GM12878 (cell line): ENCODE measurements around the gene SLC12A7. TPM values are rescaled to one million over a fixed set of nuclear protein-coding genes. Genes with fewer than 3 reads are reported as not detected.

Experiments used
- ATAC-seq: fragments of 200-7000 bp; cut with Tn5 transposase; 3 replicates; pipeline ENCODE4 v1.9.1; 2020; ENCODE audit warnings: mild to moderate bottlenecking, moderate library complexity
- BruUV-seq: library from RNA; stranded (reverse); fragments of 400-500 nt; replicated peaks from 2 replicates; lab custom pipeline; 2021; lab: Mats Ljungman, UMichigan
- CTCF ChIA-PET: fragments of 300-600 bp; sonication (Branson Sonifier 250); formaldehyde crosslinking; extraction: SDS; loops from one replicate; lab custom pipeline; 2021; ENCODE audit warnings: inconsistent platforms; lab: Yijun Ruan, JAX
- POLR2A ChIA-PET: fragments of 350-600 bp; formaldehyde crosslinking; extraction: SDS; loops from one replicate; lab custom pipeline; 2021; ENCODE audit warnings: inconsistent platforms; lab: Charles Lee
- RAD21 ChIA-PET: fragments of 300-600 bp; sonication (Branson Sonifier 250); formaldehyde crosslinking; loops from one replicate; lab custom pipeline; 2023; ENCODE audit warnings: antibody characterized with exemption; ENCODE audit not compliant: unreplicated experiment; lab: Charles Lee
- SMC1A ChIA-PET: fragments of 300-600 bp; sonication (Branson Sonifier 250); formaldehyde crosslinking; loops from one replicate; lab custom pipeline; 2023; ENCODE audit not compliant: unreplicated experiment, uncharacterized antibody; lab: Charles Lee
- DNase-seq: peaks from one replicate; pipeline ENCODE4 v3.0.0-alpha.2; 2011; ENCODE audit warnings: low read depth, low spot score
- FAIRE-seq: peaks from 3 replicates; lab custom pipeline; 2011; peaks lifted over from hg19 to GRCh38; lab: Jason Lieb, UNC
- H2AFZ ChIP-seq: 2 replicates; pipeline ENCODE4 v1.6.0; 2011; ENCODE audit warnings: low read depth, low read length, control low read depth; ENCODE audit not compliant: control insufficient read depth
- H3K27ac ChIP-seq: 2 replicates; pipeline ENCODE4 v1.5.1; 2011; ENCODE audit warnings: control low read depth; ENCODE audit not compliant: control insufficient read depth, insufficient read depth
- H3K27me3 ChIP-seq, 2 experiments: replicated peaks in 1 of 2; 2 replicates each; pipeline versions ENCODE4 v1.6.0 to v1.6.1; 2011; ENCODE audit warnings: low read length in 1 of 2; ENCODE audit not compliant: control insufficient read depth in 2 of 2, insufficient read depth in 2 of 2
- H3K36me3 ChIP-seq, 2 experiments: 2 replicates each; pipeline ENCODE4 v1.5.1; 2011; ENCODE audit warnings: low read length in 1 of 2; ENCODE audit not compliant: control insufficient read depth in 2 of 2, insufficient read depth in 2 of 2
- H3K4me1 ChIP-seq: 2 replicates; pipeline ENCODE4 v1.6.1; 2011; ENCODE audit warnings: mild to moderate bottlenecking, low read length, moderate library complexity, mixed read lengths; ENCODE audit not compliant: control insufficient read depth, insufficient read depth
- H3K4me2 ChIP-seq: 2 replicates; pipeline ENCODE4 v1.6.0; 2011; ENCODE audit warnings: control low read depth; ENCODE audit not compliant: control insufficient read depth, insufficient read depth
- H3K4me3 ChIP-seq: fragments of 200-600 bp; sonication (generic); 2 replicates; pipeline ENCODE4 v1.5.1; 2016
- H3K79me2 ChIP-seq: 2 replicates; pipeline ENCODE4 v1.6.0; 2011; ENCODE audit warnings: low read length; ENCODE audit not compliant: control insufficient read depth, insufficient read depth
- H3K9ac ChIP-seq: 2 replicates; pipeline ENCODE4 v1.8.0; 2011; ENCODE audit warnings: low read length, control low read depth, mixed read lengths; ENCODE audit not compliant: control insufficient read depth, insufficient read depth
- H3K9me3 ChIP-seq: replicated peaks from 3 replicates; pipeline ENCODE4 v1.5.1; 2011; ENCODE audit warnings: mild to moderate bottlenecking, low read length; ENCODE audit not compliant: control insufficient read depth, insufficient read depth
- H4K20me1 ChIP-seq: 2 replicates; pipeline ENCODE4 v1.6.0; 2011; ENCODE audit not compliant: control insufficient read depth, insufficient read depth
- ATF7 ChIP-seq: fragments of 450-650 bp; IDR thresholded peaks from 2 replicates; pipeline ENCODE4 v1.6.1; 2016; ENCODE audit warnings: low read depth, mild to moderate bottlenecking
- BMI1 ChIP-seq: fragments of 450-650 bp; IDR thresholded peaks from 2 replicates; pipeline ENCODE4 v1.6.1; 2016; ENCODE audit warnings: mild to moderate bottlenecking, moderate library complexity, borderline replicate concordance
- CBX5 ChIP-seq: sonication (generic); IDR thresholded peaks from 2 replicates; pipeline ENCODE4 v1.6.1; 2016; ENCODE audit warnings: low read depth, moderate library complexity, mild to moderate bottlenecking, inconsistent platforms
- EP300 ChIP-seq, 2 experiments: fragments of 150-350 bp in 1 of 2; IDR thresholded peaks; 2 replicates each; pipeline ENCODE4 v1.6.1; 2011 to 2012; ENCODE audit warnings: low read depth in 2 of 2, low read length in 2 of 2, borderline replicate concordance in 1 of 2, improper control_type of control experiment in 1 of 2, inconsistent platforms in 1 of 2; ENCODE audit not compliant: control insufficient read depth in 1 of 2
- FOXK2 ChIP-seq: fragments of 450-650 bp; IDR thresholded peaks from 2 replicates; pipeline ENCODE4 v1.6.1; 2017; ENCODE audit warnings: mild to moderate bottlenecking, moderate library complexity
- MAX ChIP-seq: IDR thresholded peaks from 2 replicates; pipeline ENCODE4 v1.6.1; 2012; ENCODE audit warnings: low read depth, low read length, improper control_type of control experiment
- RBBP5 ChIP-seq: fragments of 200-600 bp; sonication (generic); conservative IDR thresholded peaks from 2 replicates; pipeline ENCODE4 v1.6.1; 2016
- ZNF687 ChIP-seq: fragments of 450-650 bp; IDR thresholded peaks from 2 replicates; pipeline ENCODE4 v1.6.1; 2017; ENCODE audit warnings: mild to moderate bottlenecking, moderate library complexity
- ZZZ3 ChIP-seq: IDR thresholded peaks from 2 replicates; pipeline ENCODE4 v1.6.1; 2011; ENCODE audit warnings: low read depth; ENCODE audit not compliant: control insufficient read depth, insufficient read length
- WGBS: methylation state at CpG from one replicate; pipeline ENCODE4 v1.1.6; 2016; ENCODE audit warnings: low lambda C conversion rate; ENCODE audit not compliant: insufficient replicate concordance, insufficient coverage; ENCODE audit errors: missing lambda C conversion rate; 5-methylcytosine and 5-hydroxymethylcytosine counted together
- in situ Hi-C: fragments of 300-500 bp; cut with MboI; formaldehyde crosslinking; loops from 9 replicates; pipeline ENCODE4 v1.14.3; 2018; ENCODE audit warnings: mixed read lengths
- intact Hi-C: fragments of 100-400 bp; cut with micrococcal nuclease; formaldehyde crosslinking; loops from one replicate; pipeline ENCODE4 v1.14.2; 2022; ENCODE audit not compliant: unreplicated experiment
- polyA plus RNA-seq, 11 experiments: library from polyadenylated mRNA; depleted of rRNA in 4 of 11; unstranded in 6 of 11; stranded (reverse) in 5 of 11; fragments of >200 nt; fragmentation: Nextera tagmentation in 4 of 11; fragmentation: Illumina TruSeq in 1 of 11; extraction: Ambion mirVana in 4 of 11; extraction: Trizol in 1 of 11; gene quantifications; 1 replicate in 1 of 11; 2 replicates in 10 of 11; pipeline versions ENCODE4 v1.2.1 to v1.2.3, GENCODE V29; 2011 to 2016; ENCODE audit warnings: inconsistent platforms in 2 of 11, missing spikeins in 2 of 11, low read depth in 1 of 11
- total RNA-seq, 4 experiments: library from RNA; depleted of rRNA in 3 of 4; stranded (reverse); fragments of >200 nt in 3 of 4; fragmentation: Illumina TruSeq in 1 of 4; extraction: Trizol in 1 of 4; gene quantifications; 2 replicates each; pipeline versions ENCODE4 v1.2.1 to v1.2.3, GENCODE V29; 2013 to 2021
- TF ChIP-seq, protein P1 (sequence below): IDR thresholded peaks from 2 replicates; pipeline ENCODE4 v1.6.1; 2012; ENCODE audit warnings: low read length, inconsistent platforms

SLC12A7 gene
- total and polyA plus RNA-seq, 10 of the 15 experiments (the other 5 are each of a cell fraction or from before 2014, with no cell fraction given), result 0.10 to 10.0 (median 2.9) TPM

GRCh38 chr5:1152771-1153282 lies 41.0 kb upstream of the SLC12A7 start:
- H3K9me3 ChIP-seq, result no peaks in the 10 kb centered on the region; the same call in 2 of the 3 replicates
- DNase-seq (no peak), ATAC-seq (no peak), FAIRE-seq (no peak)
- ChIA-PET SMC1A (interaction anchor here (1.0 to 1.6 kb wide), 2 partner anchors 14 to 15 kb away, joined by 3 read pairs; no protein-coding TSS in a partner anchor), CTCF (interaction anchor here (1.4 to 2.8 kb wide), 2 partner anchors 12 to 250 kb away, joined by 3 to 11 read pairs; no protein-coding TSS in a partner anchor), RAD21 (interaction anchor here (2.7 kb wide), 1 partner anchor 12 kb away, joined by 7 read pairs; no protein-coding TSS in a partner anchor), POLR2A (no interaction called here)
- 5% methylated on average over 15 of the region's 15 CpGs for WGBS
- H4K20me1 ChIP-seq, result no peaks in the 10 kb centered on the region
- intact Hi-C loops, result no loop called here
- H3K4me1 ChIP-seq, result no peaks in the 10 kb centered on the region
- no peak overlapping the region for H3K4me2 ChIP-seq
- H3K4me3 ChIP-seq, result no peak overlapping the region
- no peak overlapping the region for H3K27ac ChIP-seq
- H3K9ac ChIP-seq, result no peak overlapping the region
- H3K79me2 ChIP-seq, result no peaks in the 10 kb centered on the region
- H3K27me3 ChIP-seq, result peaks cover 0 to 2% of the 10 kb centered on the region in 2 experiments; a peak in 3 of 4 replicates
- H3K36me3 ChIP-seq, result no peaks in the 10 kb centered on the region
- TF ChIP-seq, protein P1, sequence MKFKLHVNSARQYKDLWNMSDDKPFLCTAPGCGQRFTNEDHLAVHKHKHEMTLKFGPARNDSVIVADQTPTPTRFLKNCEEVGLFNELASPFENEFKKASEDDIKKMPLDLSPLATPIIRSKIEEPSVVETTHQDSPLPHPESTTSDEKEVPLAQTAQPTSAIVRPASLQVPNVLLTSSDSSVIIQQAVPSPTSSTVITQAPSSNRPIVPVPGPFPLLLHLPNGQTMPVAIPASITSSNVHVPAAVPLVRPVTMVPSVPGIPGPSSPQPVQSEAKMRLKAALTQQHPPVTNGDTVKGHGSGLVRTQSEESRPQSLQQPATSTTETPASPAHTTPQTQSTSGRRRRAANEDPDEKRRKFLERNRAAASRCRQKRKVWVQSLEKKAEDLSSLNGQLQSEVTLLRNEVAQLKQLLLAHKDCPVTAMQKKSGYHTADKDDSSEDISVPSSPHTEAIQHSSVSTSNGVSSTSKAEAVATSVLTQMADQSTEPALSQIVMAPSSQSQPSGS, result no peak
- no peak for TF ChIP-seq RBBP5
- TF ChIP-seq ZZZ3, result no peak
- TF ChIP-seq ATF7, result no peak
- TF ChIP-seq FOXK2, result no peak
- TF ChIP-seq BMI1, result no peak
- TF ChIP-seq ZNF687, result no peak
- TF ChIP-seq EP300 (IDR thresholded peaks at IDR 0.05; ENCODE audit: borderline replicate concordance in 1 of 2, control insufficient read depth in 1 of 2, low read depth in 2 of 2, low read length in 2 of 2), result no peak
- no peak for TF ChIP-seq MAX
- no peak for TF ChIP-seq CBX5
- BruUV-seq, result no TSS peak
- in situ Hi-C loops, result no loop called here
- no peak overlapping the region for H2AFZ ChIP-seq
